ENCODE measurements around the gene LAPTM5. TPM values are rescaled to one million over a fixed set of nuclear protein-coding genes. Genes with fewer than 3 reads are reported as not detected.

LAPTM5 gene
- total and polyA plus RNA-seq, 10 of the 15 experiments (the other 5 are each of a cell fraction or from before 2014, with no cell fraction given) = 24.1 to 1,034 (median 687) TPM

DNA sequence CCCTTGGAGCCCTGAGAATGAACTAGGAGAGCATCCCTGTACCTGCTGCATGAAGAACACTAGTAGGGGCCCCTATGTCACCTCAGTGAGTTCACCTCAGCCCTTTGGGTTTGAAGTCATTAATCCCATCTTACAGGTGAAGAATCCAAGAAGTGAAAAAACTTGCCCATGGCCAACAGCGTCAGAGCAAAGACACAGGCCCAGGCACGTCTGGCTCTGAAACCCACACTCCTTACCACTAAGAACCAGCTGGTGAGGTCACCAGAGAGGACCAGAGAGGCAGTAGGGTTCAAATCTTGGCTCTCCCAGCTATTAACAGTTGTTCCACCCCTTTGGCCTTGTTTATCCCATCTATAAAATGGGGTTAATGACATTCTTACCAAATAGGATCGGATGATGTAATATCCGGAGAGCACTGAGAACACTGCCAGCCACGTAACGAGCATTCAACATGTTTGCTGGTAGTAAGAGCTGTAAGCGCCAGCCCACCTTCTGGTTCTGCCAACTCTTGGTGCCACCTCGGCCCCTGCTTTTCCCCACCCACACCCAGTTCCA is 43.0 kb downstream of the LAPTM5 start (continued):
- no peak for TF ChIP-seq CHD2 (IDR thresholded peaks at IDR 0.05; ENCODE audit: borderline replicate concordance, low read depth, low read length)
- no peak for TF ChIP-seq BACH1 (IDR thresholded peaks at IDR 0.05; ENCODE audit: borderline replicate concordance)
- no peak for TF ChIP-seq CBFB (IDR thresholded peaks at IDR 0.05; ENCODE audit: low read depth)
- no peak for TF ChIP-seq NBN (IDR thresholded peaks at IDR 0.05)
- TF ChIP-seq, protein P1, sequence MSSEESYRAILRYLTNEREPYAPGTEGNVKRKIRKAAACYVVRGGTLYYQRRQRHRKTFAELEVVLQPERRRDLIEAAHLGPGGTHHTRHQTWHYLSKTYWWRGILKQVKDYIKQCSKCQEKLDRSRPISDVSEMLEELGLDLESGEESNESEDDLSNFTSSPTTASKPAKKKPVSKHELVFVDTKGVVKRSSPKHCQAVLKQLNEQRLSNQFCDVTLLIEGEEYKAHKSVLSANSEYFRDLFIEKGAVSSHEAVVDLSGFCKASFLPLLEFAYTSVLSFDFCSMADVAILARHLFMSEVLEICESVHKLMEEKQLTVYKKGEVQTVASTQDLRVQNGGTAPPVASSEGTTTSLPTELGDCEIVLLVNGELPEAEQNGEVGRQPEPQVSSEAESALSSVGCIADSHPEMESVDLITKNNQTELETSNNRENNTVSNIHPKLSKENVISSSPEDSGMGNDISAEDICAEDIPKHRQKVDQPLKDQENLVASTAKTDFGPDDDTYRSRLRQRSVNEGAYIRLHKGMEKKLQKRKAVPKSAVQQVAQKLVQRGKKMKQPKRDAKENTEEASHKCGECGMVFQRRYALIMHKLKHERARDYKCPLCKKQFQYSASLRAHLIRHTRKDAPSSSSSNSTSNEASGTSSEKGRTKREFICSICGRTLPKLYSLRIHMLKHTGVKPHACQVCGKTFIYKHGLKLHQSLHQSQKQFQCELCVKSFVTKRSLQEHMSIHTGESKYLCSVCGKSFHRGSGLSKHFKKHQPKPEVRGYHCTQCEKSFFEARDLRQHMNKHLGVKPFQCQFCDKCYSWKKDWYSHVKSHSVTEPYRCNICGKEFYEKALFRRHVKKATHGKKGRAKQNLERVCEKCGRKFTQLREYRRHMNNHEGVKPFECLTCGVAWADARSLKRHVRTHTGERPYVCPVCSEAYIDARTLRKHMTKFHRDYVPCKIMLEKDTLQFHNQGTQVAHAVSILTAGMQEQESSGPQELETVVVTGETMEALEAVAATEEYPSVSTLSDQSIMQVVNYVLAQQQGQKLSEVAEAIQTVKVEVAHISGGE (CRISPR knock-in tag; IDR thresholded peaks at IDR 0.05) = no peak
- no peak for TF ChIP-seq FOS (IDR thresholded peaks at IDR 0.05; ENCODE audit: borderline replicate concordance, extremely low read depth, insufficient read length)

DNA sequence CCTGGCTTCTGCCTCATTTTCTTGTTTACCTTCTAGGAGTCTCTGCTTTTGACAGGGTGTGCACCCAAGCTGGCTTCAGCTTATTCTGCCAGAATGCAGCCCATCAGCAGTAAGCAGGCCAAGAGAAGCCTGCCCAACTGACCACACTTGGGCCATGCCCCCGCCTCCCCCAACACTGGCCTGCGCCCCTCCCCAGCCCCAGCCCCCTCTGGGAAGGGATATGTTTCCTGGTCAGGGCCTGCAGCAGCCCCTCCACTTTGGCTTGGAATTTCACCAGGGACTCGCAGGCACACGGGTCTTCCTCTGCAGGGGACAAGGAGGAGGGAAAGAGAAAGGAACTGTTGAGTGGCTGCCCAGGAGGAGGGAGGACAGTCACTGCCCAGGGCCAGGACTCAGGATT is 43.5 kb downstream of the LAPTM5 start:
- ChIA-PET POLR2A (no interaction called here), CTCF (no interaction called here), RAD21 (ENCODE audit: unreplicated experiment) (no interaction called here), SMC1A (ENCODE audit: uncharacterized antibody, unreplicated experiment) (no interaction called here)
- Histone ChIP-seq H3K4me2 (ENCODE audit: control insufficient read depth, insufficient read depth) (no peak overlapping the region), H3K79me2 (ENCODE audit: control insufficient read depth, insufficient read depth, low read length) (peaks cover 1% of the 10 kb centered on the region; the same call in 1 of the 2 replicates), H3K9me3 (replicated peaks; ENCODE audit: control insufficient read depth, insufficient read depth, low read length) (peaks cover 7% of the 10 kb centered on the region; the same call in 2 of the 3 replicates), H3K36me3 (ENCODE audit: control insufficient read depth in 2 of 2, insufficient read depth in 2 of 2, low read length in 1 of 2) (no peaks in the 10 kb centered on the region; a peak in 1 of 4 replicates), H3K27me3 (replicated peaks in 1 of 2; ENCODE audit: control insufficient read depth in 2 of 2, insufficient read depth in 2 of 2, low read length in 1 of 2) (no peaks in the 10 kb centered on the region; a peak in 2 of 4 replicates), H3K9ac (ENCODE audit: control insufficient read depth, insufficient read depth, low read length) (no peak overlapping the region), H3K27ac (ENCODE audit: control insufficient read depth, insufficient read depth) (no peak overlapping the region), H2AFZ (ENCODE audit: control insufficient read depth, low read depth, low read length) (no peak overlapping the region), H3K4me3 (no peak overlapping the region), H3K4me1 (ENCODE audit: control insufficient read depth, insufficient read depth, low read length) (peaks cover 8% of the 10 kb centered on the region), H4K20me1 (ENCODE audit: control insufficient read depth, insufficient read depth) (no peaks in the 10 kb centered on the region)
- ATAC-seq (no peak), FAIRE-seq (no peak), DNase-seq (ENCODE audit: low read depth, low spot score) (no peak)
- intact Hi-C loops (cut with micrococcal nuclease; ENCODE audit: unreplicated experiment) (no loop called here), in situ Hi-C loops (cut with MboI) (no loop called here)
- BruUV-seq (replicated peaks) = no TSS peak
- WGBS (ENCODE audit: insufficient coverage, insufficient replicate concordance, low lambda C conversion rate, missing lambda C conversion rate) = 38% methylated on average over 3 of the region's 4 CpGs
- TF ChIP-seq, protein P2, sequence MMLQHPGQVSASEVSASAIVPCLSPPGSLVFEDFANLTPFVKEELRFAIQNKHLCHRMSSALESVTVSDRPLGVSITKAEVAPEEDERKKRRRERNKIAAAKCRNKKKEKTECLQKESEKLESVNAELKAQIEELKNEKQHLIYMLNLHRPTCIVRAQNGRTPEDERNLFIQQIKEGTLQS (IDR thresholded peaks at IDR 0.05; ENCODE audit: borderline replicate concordance, extremely low read depth, low read depth, low read length) = no peak
- TF ChIP-seq SUPT20H (IDR thresholded peaks at IDR 0.05; ENCODE audit: borderline replicate concordance, control insufficient read depth, low read depth, low read length) = no peak
- TF ChIP-seq NFYA (IDR thresholded peaks at IDR 0.05; ENCODE audit: borderline replicate concordance, low read depth, low read length) = no peak
- TF ChIP-seq ZZZ3 (IDR thresholded peaks at IDR 0.05; ENCODE audit: control insufficient read depth, insufficient read length, low read depth) = no peak
- TF ChIP-seq, protein P3, sequence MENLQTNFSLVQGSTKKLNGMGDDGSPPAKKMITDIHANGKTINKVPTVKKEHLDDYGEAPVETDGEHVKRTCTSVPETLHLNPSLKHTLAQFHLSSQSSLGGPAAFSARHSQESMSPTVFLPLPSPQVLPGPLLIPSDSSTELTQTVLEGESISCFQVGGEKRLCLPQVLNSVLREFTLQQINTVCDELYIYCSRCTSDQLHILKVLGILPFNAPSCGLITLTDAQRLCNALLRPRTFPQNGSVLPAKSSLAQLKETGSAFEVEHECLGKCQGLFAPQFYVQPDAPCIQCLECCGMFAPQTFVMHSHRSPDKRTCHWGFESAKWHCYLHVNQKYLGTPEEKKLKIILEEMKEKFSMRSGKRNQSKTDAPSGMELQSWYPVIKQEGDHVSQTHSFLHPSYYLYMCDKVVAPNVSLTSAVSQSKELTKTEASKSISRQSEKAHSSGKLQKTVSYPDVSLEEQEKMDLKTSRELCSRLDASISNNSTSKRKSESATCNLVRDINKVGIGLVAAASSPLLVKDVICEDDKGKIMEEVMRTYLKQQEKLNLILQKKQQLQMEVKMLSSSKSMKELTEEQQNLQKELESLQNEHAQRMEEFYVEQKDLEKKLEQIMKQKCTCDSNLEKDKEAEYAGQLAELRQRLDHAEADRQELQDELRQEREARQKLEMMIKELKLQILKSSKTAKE (IDR thresholded peaks at IDR 0.05; ENCODE audit: low read depth, poor library complexity, severe bottlenecking) = no peak
- no peak for TF ChIP-seq CHD1 (IDR thresholded peaks at IDR 0.05; ENCODE audit: low read depth, low read length)
- TF ChIP-seq ZNF207 (IDR thresholded peaks at IDR 0.05; ENCODE audit: borderline replicate concordance) = no peak
- TF ChIP-seq BRCA1 (IDR thresholded peaks at IDR 0.05; ENCODE audit: low read depth, low read length) = no peak
- TF ChIP-seq HCFC1 (IDR thresholded peaks at IDR 0.05; ENCODE audit: low read length) = no peak
- TF ChIP-seq YY1 (IDR thresholded peaks at IDR 0.05; ENCODE audit: low read depth, low read length) = no peak
- no peak for TF ChIP-seq NR2F1 (conservative IDR thresholded peaks at IDR 0.05)
- TF ChIP-seq ZSCAN29 (IDR thresholded peaks at IDR 0.05) = no peak
- no peak for TF ChIP-seq ETV6 (conservative IDR thresholded peaks at IDR 0.05 in 1 of 2, IDR thresholded peaks at IDR 0.05 in 1 of 2; ENCODE audit: borderline replicate concordance in 1 of 2, low read depth in 1 of 2)

Data from GM12878 (cell line).